HEK293 (cell line): ENCODE data around the gene DSN1.

Experiments
- ZNF174 ChIP-seq: fragments of 450-650 bp; formaldehyde crosslinking; IDR thresholded peaks from 2 replicates; pipeline ENCODE4 v1.5.0; 2017; ENCODE audit warnings: missing biosample characterization, mild to moderate bottlenecking, missing genetic modification characterization
- TF ChIP-seq, protein P1 (sequence below): fragments of 450-650 bp; formaldehyde crosslinking; conservative IDR thresholded peaks from 2 replicates; pipeline ENCODE4 v1.5.1; 2016; ENCODE audit warnings: low read depth, missing biosample characterization, missing genetic modification characterization
- TF ChIP-seq, protein P2 (sequence below): fragments of 450-650 bp; formaldehyde crosslinking; IDR thresholded peaks from 2 replicates; pipeline ENCODE4 v1.5.1; 2016; ENCODE audit warnings: missing biosample characterization, missing genetic modification characterization

DNA sequence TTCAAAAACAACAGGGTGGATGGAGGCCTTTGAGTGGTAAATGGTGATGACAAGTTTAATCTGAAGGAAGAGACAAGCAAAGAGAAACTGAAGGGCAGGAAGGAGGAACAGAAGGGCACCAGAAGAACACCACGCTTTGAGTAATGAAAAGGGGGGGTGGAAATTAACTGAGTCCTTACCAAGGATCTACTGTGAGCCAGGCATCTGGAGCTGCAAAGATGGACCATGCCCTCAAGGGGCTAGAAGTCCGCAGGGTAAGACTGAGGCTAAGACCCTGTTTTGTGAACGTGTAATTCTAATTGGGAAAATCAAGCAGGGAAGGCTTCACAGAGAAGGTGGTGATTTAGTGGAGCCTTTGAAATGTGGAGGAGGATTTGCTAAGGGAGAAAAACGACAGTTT is 29.3 kb downstream of the DSN1 start:
- TF ChIP-seq, protein P1, sequence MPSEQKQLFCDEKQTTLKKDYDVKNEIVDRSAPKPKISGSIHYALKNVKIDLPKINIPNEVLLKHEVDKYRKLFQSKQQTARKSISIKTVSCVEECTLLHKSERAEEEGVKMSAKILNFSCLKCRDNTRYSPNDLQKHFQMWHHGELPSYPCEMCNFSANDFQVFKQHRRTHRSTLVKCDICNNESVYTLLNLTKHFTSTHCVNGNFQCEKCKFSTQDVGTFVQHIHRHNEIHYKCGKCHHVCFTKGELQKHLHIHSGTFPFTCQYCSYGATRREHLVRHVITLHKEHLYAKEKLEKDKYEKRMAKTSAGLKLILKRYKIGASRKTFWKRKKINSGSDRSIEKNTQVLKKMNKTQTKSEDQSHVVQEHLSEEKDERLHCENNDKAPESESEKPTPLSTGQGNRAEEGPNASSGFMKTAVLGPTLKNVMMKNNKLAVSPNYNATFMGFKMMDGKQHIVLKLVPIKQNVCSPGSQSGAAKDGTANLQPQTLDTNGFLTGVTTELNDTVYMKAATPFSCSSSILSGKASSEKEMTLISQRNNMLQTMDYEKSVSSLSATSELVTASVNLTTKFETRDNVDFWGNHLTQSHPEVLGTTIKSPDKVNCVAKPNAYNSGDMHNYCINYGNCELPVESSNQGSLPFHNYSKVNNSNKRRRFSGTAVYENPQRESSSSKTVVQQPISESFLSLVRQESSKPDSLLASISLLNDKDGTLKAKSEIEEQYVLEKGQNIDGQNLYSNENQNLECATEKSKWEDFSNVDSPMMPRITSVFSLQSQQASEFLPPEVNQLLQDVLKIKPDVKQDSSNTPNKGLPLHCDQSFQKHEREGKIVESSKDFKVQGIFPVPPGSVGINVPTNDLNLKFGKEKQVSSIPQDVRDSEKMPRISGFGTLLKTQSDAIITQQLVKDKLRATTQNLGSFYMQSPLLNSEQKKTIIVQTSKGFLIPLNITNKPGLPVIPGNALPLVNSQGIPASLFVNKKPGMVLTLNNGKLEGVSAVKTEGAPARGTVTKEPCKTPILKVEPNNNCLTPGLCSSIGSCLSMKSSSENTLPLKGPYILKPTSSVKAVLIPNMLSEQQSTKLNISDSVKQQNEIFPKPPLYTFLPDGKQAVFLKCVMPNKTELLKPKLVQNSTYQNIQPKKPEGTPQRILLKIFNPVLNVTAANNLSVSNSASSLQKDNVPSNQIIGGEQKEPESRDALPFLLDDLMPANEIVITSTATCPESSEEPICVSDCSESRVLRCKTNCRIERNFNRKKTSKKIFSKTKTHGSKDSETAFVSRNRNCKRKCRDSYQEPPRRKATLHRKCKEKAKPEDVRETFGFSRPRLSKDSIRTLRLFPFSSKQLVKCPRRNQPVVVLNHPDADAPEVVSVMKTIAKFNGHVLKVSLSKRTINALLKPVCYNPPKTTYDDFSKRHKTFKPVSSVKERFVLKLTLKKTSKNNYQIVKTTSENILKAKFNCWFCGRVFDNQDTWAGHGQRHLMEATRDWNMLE (tag by site-specific recombination) = no peak
- TF ChIP-seq, protein P2, sequence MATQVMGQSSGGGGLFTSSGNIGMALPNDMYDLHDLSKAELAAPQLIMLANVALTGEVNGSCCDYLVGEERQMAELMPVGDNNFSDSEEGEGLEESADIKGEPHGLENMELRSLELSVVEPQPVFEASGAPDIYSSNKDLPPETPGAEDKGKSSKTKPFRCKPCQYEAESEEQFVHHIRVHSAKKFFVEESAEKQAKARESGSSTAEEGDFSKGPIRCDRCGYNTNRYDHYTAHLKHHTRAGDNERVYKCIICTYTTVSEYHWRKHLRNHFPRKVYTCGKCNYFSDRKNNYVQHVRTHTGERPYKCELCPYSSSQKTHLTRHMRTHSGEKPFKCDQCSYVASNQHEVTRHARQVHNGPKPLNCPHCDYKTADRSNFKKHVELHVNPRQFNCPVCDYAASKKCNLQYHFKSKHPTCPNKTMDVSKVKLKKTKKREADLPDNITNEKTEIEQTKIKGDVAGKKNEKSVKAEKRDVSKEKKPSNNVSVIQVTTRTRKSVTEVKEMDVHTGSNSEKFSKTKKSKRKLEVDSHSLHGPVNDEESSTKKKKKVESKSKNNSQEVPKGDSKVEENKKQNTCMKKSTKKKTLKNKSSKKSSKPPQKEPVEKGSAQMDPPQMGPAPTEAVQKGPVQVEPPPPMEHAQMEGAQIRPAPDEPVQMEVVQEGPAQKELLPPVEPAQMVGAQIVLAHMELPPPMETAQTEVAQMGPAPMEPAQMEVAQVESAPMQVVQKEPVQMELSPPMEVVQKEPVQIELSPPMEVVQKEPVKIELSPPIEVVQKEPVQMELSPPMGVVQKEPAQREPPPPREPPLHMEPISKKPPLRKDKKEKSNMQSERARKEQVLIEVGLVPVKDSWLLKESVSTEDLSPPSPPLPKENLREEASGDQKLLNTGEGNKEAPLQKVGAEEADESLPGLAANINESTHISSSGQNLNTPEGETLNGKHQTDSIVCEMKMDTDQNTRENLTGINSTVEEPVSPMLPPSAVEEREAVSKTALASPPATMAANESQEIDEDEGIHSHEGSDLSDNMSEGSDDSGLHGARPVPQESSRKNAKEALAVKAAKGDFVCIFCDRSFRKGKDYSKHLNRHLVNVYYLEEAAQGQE (tag by site-specific recombination) = no peak
- TF ChIP-seq ZNF174 (tag by site-specific recombination) = no peak
